Neural progenitor cell (in vitro differentiated cells): ENCODE results near the gene PARD3B. TPM values are rescaled to one million over a fixed set of nuclear protein-coding genes. Genes with fewer than 3 reads are reported as not detected.

ENCODE experiments used
- DNase-seq: peaks from one replicate; pipeline ENCODE4 v3.0.0-alpha.2; 2016; ENCODE audit warnings: low spot score
- H2AFZ ChIP-seq: fragments of 200-600 bp; sonication (generic); replicated peaks from 2 replicates; pipeline ENCODE4 v1.6.1; 2016; ENCODE audit warnings: antibody characterized with exemption
- H3F3A ChIP-seq: fragments of 200-600 bp; sonication (generic); 2 replicates; pipeline ENCODE4 v1.6.1; 2016; ENCODE audit warnings: antibody characterized with exemption, low read depth
- H3K27ac ChIP-seq: fragments of 200-600 bp; sonication (generic); 2 replicates; pipeline ENCODE4 v1.5.1; 2016; ENCODE audit warnings: mild to moderate bottlenecking
- H3K27me3 ChIP-seq: fragments of 200-600 bp; sonication (generic); 2 replicates; pipeline ENCODE4 v1.6.1; 2016; ENCODE audit warnings: mild to moderate bottlenecking, moderate library complexity
- H3K36me3 ChIP-seq: fragments of 200-600 bp; sonication (generic); 2 replicates; pipeline ENCODE4 v1.5.1; 2016
- H3K4me1 ChIP-seq: fragments of 200-600 bp; sonication (generic); 2 replicates; pipeline ENCODE4 v1.6.1; 2016; ENCODE audit warnings: mixed run types
- H3K4me2 ChIP-seq: fragments of 200-600 bp; sonication (generic); 2 replicates; pipeline ENCODE4 v1.6.1; 2016
- H3K4me3 ChIP-seq: fragments of 200-600 bp; sonication (generic); 2 replicates; pipeline ENCODE4 v1.5.1; 2016
- H3K79me2 ChIP-seq: fragments of 200-600 bp; sonication (generic); 2 replicates; pipeline ENCODE4 v1.6.1; 2016; ENCODE audit warnings: low read depth
- H3K9ac ChIP-seq: fragments of 200-600 bp; sonication (generic); 2 replicates; pipeline ENCODE4 v1.6.1; 2016
- H3K9me3 ChIP-seq: fragments of 200-600 bp; sonication (generic); 2 replicates; pipeline ENCODE4 v1.5.1; 2016; ENCODE audit warnings: low read depth
- H4K20me1 ChIP-seq: fragments of 200-600 bp; sonication (generic); 2 replicates; pipeline ENCODE4 v1.6.1; 2016; ENCODE audit warnings: low read depth
- H3K27ac Mint-ChIP-seq: 3 replicates; pipeline ENCODE4 v1.8.0; 2021; ENCODE audit warnings: mixed read lengths
- H3K27me3 Mint-ChIP-seq: 2 replicates; pipeline ENCODE4 v1.8.0; 2022; ENCODE audit warnings: low read depth, mild to moderate bottlenecking, inconsistent platforms, moderate library complexity, mixed read lengths; ENCODE audit not compliant: insufficient read depth
- H3K36me3 Mint-ChIP-seq: 3 replicates; pipeline ENCODE4 v1.8.0; 2021; ENCODE audit warnings: mixed read lengths
- H3K4me1 Mint-ChIP-seq: 3 replicates; pipeline ENCODE4 v1.8.0; 2021; ENCODE audit warnings: mixed read lengths
- H3K4me3 Mint-ChIP-seq: 3 replicates; pipeline ENCODE4 v1.8.0; 2021; ENCODE audit warnings: mild to moderate bottlenecking, moderate library complexity, mixed read lengths
- H3K9me3 Mint-ChIP-seq: 3 replicates; pipeline ENCODE4 v1.8.0; 2020; ENCODE audit warnings: mixed read lengths
- EZH2 ChIP-seq: fragments of 200-600 bp; sonication (generic); IDR thresholded peaks from 2 replicates; pipeline ENCODE4 v1.6.1; 2017; ENCODE audit warnings: antibody characterized with exemption, mild to moderate bottlenecking, moderate library complexity
- EZH2phosphoT487 ChIP-seq: fragments of 200-600 bp; sonication (generic); IDR thresholded peaks from 2 replicates; pipeline ENCODE4 v1.6.1; 2017; ENCODE audit warnings: antibody characterized with exemption
- total RNA-seq: library from RNA; depleted of rRNA; stranded (reverse); fragments of >200 nt; gene quantifications from 2 replicates; pipeline ENCODE4 v1.2.3, GENCODE V29; 2015; ENCODE audit warnings: low replicate concordance
- TF ChIP-seq, protein P1 (sequence below): fragments of 200-600 bp; sonication (generic); IDR thresholded peaks from 2 replicates; pipeline ENCODE4 v1.5.1; 2017; ENCODE audit warnings: antibody characterized with exemption, mild to moderate bottlenecking

The PARD3B gene
- total RNA-seq, 1 donor from 2014 or later = 8.4 TPM

GRCh38 chr2:205438241-205438640 is 893.0 kb downstream of the PARD3B start:
- no peaks in the 10 kb centered on the region for H3K27me3 ChIP-seq
- H3K4me1 ChIP-seq = no peaks in the 10 kb centered on the region
- no peaks in the 10 kb centered on the region for H3K27me3 Mint-ChIP-seq
- no peaks in the 10 kb centered on the region for H3K4me1 Mint-ChIP-seq
- H3K9ac ChIP-seq = no peak overlapping the region
- H3F3A ChIP-seq = no peaks in the 10 kb centered on the region
- no peaks in the 10 kb centered on the region for H3K9me3 ChIP-seq
- no peaks in the 10 kb centered on the region for H3K79me2 ChIP-seq
- H3K27ac ChIP-seq = no peak overlapping the region
- no peak overlapping the region for H3K4me3 ChIP-seq
- H3K36me3 ChIP-seq = no peaks in the 10 kb centered on the region
- no peak overlapping the region for H3K4me2 ChIP-seq
- H4K20me1 ChIP-seq = no peaks in the 10 kb centered on the region
- no peak overlapping the region for H3K27ac Mint-ChIP-seq
- H3K36me3 Mint-ChIP-seq = no peaks in the 10 kb centered on the region
- TF ChIP-seq, protein P1, sequence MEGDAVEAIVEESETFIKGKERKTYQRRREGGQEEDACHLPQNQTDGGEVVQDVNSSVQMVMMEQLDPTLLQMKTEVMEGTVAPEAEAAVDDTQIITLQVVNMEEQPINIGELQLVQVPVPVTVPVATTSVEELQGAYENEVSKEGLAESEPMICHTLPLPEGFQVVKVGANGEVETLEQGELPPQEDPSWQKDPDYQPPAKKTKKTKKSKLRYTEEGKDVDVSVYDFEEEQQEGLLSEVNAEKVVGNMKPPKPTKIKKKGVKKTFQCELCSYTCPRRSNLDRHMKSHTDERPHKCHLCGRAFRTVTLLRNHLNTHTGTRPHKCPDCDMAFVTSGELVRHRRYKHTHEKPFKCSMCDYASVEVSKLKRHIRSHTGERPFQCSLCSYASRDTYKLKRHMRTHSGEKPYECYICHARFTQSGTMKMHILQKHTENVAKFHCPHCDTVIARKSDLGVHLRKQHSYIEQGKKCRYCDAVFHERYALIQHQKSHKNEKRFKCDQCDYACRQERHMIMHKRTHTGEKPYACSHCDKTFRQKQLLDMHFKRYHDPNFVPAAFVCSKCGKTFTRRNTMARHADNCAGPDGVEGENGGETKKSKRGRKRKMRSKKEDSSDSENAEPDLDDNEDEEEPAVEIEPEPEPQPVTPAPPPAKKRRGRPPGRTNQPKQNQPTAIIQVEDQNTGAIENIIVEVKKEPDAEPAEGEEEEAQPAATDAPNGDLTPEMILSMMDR = no peak
- TF ChIP-seq EZH2phosphoT487 (no peak), EZH2 (no peak)
- H2AFZ ChIP-seq = no peak overlapping the region
- H3K4me3 Mint-ChIP-seq = no peak overlapping the region
- peaks cover 4% of the 10 kb centered on the region for H3K9me3 Mint-ChIP-seq
- no peak for DNase-seq

DNA sequence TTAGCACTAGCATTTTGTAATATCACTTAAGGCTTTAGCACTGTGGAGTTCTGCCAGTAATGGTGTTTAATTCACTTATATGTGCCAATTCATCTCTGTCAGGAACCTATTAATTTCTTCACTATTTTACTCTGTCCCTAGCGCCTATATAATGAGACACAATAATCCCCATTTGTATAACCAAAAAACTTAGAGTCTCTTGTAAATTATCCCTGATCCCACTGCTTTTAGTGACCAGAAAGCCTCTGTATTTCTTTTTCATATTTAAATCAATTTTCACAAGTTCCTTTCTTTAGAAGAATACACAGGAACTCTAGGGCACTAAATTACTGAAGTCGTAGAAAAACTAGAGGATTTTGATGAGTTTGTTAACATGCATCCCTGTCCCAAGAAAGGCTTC is 894.3 kb downstream of the PARD3B start:
- H4K20me1 ChIP-seq = no peaks in the 10 kb centered on the region
- no peak overlapping the region for H3K27ac Mint-ChIP-seq
- DNase-seq = no peak
- no peak overlapping the region for H3K9ac ChIP-seq
- H3K27ac ChIP-seq = no peak overlapping the region
- no peaks in the 10 kb centered on the region for H3F3A ChIP-seq
- H3K79me2 ChIP-seq = no peaks in the 10 kb centered on the region
- no peaks in the 10 kb centered on the region for H3K36me3 ChIP-seq
- no peaks in the 10 kb centered on the region for H3K9me3 ChIP-seq
- H2AFZ ChIP-seq = no peak overlapping the region
- no peak overlapping the region for H3K4me3 Mint-ChIP-seq
- H3K4me3 ChIP-seq = no peak overlapping the region
- H3K27me3 ChIP-seq = no peaks in the 10 kb centered on the region
- H3K4me1 Mint-ChIP-seq = peaks cover 3% of the 10 kb centered on the region
- no peaks in the 10 kb centered on the region for H3K4me1 ChIP-seq
- no peaks in the 10 kb centered on the region for H3K27me3 Mint-ChIP-seq
- no peak overlapping the region for H3K4me2 ChIP-seq
- no peaks in the 10 kb centered on the region for H3K36me3 Mint-ChIP-seq
- TF ChIP-seq EZH2 (no peak), EZH2phosphoT487 (no peak)
- TF ChIP-seq, protein P1 = no peak
- H3K9me3 Mint-ChIP-seq = peaks cover 4% of the 10 kb centered on the region

- H3K27ac ChIP-seq = no peak overlapping the region
- no peaks in the 10 kb centered on the region for H3K79me2 ChIP-seq
- peaks cover 3% of the 10 kb centered on the region for H3K36me3 Mint-ChIP-seq
- no peak overlapping the region for H3K27ac Mint-ChIP-seq
- H3K9ac ChIP-seq = no peak overlapping the region
- TF ChIP-seq EZH2 = no peak
- no peak for TF ChIP-seq EZH2phosphoT487
- TF ChIP-seq, protein P1 = no peak
- H3K36me3 ChIP-seq = no peaks in the 10 kb centered on the region
- no peaks in the 10 kb centered on the region for H3K27me3 ChIP-seq
- H2AFZ ChIP-seq = no peak overlapping the region
- H3F3A ChIP-seq = no peaks in the 10 kb centered on the region
- DNase-seq = no peak
- H3K4me3 Mint-ChIP-seq = no peak overlapping the region
- no peaks in the 10 kb centered on the region for H3K4me1 ChIP-seq
- H3K4me3 ChIP-seq = no peak overlapping the region
- no peaks in the 10 kb centered on the region for H3K9me3 ChIP-seq
- H3K9me3 Mint-ChIP-seq = peaks cover 4% of the 10 kb centered on the region
- no peaks in the 10 kb centered on the region for H3K27me3 Mint-ChIP-seq
- H4K20me1 ChIP-seq = no peaks in the 10 kb centered on the region
- H3K4me2 ChIP-seq = no peak overlapping the region
- peaks cover 3% of the 10 kb centered on the region for H3K4me1 Mint-ChIP-seq
Observed at GRCh38 chr2:205441524-205441923, 896.2 kb downstream of the PARD3B start.
